Activated CD4-positive, alpha-beta T cell treated with anti-CD3 and anti-CD28 coated beads, Interleukin-2, amount 50 U/mL, for 48 hours (primary cell): ENCODE measurements around the gene ALG14.
"Not testable (repeated sequence)": the region's sequence is repeated elsewhere in the genome, so short reads cannot be mapped to it uniquely, and the experiment has no call there.

Experiments
- DNase-seq, 2 experiments: peaks; one replicate each; pipeline ENCODE4 v3.0.0-alpha.2; 2020

ALG14 gene

DNA sequence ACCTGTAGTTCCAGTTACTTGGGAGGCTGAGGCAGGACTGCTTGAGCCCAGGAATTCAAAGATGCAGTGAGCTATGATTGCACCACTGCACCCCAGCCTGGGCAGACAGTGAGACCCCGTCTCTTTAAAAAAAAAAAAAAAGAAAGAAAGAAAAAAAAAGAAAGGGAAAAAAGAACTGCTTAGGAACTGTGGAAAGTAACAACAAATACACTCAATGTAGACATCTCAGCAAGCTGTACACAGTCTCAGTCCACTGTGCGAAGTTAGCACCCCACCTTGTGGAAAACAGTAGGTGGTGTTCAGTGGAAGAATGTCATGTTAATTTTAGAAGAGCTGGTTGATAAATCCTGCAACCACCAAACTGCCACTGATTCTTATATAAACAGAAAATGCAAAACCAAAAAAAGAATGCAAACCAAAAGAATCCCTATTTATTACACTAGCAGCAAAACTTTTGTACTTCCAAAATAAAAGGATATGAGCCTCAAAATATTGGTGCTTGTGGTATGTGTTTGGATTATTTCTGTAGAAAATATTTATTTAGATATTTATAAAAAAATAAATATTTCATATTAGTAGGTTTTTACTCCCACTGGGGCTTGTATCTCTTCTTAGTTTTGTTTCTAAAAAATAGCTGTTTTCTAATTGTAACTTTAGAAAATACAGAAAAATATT is 31.1 kb downstream of the ALG14 start:
- DNase-seq = no peak

DNA sequence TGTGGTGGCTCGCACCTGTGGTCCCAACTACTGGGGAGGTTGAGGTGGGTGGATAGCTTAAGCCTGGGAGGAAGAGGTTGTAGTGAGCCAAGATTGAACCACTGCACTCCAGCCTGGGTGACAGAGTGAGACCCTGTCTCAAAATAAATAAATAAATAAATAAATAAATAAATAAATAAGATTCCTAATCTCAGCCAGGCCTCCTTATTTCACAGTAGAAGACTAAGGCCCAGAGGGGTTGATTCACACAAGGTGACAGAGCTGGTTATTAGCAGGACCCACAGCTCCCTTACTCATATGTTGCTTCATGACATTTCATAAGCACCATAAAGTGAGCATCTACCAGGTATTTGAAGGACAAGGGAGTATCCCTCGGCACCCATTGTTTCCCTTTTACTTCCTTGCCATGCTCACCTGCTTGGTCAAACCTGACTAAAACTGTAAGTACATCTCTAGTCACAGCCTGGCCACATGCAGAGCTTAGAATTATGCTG is 32.7 kb downstream of the ALG14 start:
- DNase-seq = no peak

DNA sequence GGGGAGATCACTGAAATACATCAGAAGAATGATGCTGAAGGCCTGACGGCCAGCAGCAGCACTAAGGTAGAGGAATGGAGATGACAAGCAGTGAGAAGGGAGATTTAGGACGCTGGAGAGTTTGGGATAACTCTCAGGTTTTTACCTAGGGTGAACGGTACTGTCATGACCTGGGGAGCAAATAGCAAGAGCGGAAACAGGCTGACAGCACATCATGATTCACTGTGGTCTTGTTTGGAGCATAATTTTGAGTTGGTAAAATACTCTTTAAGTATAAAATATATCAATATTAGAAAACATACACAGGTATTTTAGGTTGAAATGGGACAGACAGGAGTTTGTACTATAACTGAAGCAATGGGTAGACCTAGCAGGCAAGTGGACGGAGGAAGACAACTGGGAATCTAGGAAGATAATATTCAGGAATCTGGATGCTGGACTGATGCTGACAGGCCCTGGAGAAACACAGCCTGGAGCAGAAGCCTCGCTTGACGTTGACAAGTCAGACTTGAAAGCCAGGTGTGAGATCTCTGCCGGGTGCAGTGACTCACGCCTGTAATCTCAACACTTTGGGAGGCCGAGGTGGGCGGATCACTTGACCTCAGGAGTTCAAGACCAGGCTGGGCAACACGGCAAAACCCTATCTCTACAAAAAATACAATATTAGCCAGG is 33.3 kb downstream of the ALG14 start:
- no peak for DNase-seq

DNA sequence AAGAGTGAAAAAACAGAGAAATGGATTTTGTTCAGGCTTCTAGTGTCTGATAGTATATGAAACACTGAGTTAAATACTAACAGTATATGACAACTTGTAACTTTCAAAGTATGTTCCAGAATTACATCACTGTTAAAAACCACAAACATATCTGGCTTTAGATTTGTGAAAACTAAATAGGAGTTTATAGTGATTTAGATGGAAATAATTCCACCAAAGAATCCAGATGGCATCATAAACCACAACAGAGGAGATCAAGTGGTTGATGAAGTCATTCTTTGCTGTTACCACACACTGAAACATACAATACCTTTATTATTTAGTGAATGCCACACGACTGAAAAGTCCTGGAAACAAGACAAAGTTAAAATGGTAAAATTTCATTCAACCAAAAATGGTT is 37.2 kb downstream of the ALG14 start:
- DNase-seq = no peak

DNA sequence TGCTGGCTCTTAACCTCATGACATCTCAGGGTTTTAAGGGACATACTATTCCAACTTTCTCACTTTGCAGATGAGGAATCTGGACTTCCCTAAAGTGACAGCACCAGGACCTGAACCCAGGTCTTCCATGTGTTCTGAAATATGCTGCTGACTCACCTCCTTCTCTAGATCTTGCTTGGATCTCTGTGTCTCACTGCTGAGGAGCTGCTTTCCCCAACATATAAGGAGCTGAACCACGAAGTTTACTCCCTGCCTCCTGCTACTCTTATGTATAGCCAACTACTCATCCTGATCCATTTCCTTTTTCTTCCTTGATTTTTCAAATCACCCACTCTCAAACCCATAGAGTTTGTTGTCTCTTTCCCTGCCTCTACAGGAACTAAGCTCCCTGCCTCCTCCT is 38.2 kb downstream of the ALG14 start:
- DNase-seq = no peak

DNA sequence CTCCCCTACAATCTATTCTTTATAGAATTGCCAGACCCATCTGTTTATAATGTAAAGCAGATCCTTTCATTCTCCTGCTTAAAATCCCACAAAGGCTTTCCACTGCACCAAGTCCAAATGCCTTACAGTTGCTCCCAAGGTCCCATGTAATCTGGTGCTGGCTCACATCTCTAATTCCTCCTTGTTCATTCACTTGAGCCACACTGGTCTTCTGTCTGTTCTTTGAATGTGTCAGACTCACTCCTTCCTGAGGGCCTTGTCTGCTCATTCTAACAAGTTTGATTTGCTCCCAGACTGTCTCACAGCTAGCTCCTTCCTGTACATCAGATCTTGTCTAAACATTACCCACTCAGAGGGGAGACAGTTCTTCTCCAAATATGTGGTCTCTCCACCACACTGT is 38.9 kb downstream of the ALG14 start:
- DNase-seq = no peak

DNA sequence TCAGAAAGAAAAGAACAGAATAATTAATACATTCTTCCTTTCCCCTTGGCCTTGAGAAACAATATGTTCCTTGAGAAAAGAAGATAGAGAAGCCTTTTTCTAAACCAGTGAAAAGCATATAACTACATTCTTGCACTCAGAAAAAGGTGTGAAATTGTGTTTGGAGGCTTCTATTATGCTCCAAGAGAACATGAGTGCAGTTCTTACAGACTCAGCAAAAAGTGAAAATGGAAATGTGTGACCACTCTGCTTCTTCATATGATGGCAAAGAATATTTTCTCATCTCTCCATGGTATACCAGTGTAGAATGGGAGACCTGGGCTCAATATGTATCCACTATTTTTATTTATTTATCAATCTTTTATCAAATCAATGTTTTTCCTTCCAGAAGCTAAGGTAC is 43.2 kb downstream of the ALG14 start:
- DNase-seq = no peak

DNA sequence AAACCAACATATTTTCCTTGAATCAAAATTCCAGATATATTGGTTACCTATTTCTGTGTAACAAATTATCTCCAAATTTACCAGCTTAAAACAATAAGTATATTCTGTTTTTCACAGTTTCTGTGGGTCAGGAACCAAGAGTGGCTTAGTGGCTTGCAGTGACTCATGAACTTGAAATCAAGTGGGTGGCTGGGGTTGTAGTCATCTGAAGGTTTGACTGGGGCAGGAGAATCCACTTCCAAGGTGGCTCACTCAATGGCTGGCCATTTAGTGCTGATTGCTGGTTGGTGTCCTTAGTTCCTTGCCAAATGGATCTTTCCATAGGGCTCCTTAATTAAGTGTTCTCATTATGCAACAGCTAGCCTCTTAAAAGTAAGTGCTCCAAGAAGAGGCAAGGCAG is 43.8 kb downstream of the ALG14 start:
- DNase-seq = no peak

DNA sequence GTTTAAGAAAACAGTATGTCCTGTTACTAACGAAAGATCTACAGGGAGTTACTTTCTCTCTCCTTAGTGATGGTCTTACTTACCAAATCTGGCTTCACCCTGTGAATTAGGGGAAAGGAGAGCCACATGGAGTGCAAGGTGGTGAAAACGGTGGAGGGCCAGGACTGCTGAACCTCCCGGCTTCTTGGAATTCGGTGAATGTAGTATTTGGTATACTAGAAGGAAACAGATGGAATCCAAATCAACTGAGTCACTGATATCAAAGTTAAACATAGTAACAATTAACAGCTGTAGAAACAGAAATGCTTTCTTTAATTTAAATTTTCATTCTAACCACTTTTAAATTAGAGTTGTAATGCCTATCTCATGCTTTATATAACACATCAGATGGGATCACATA is 45.7 kb downstream of the ALG14 start:
- DNase-seq = no peak

DNA sequence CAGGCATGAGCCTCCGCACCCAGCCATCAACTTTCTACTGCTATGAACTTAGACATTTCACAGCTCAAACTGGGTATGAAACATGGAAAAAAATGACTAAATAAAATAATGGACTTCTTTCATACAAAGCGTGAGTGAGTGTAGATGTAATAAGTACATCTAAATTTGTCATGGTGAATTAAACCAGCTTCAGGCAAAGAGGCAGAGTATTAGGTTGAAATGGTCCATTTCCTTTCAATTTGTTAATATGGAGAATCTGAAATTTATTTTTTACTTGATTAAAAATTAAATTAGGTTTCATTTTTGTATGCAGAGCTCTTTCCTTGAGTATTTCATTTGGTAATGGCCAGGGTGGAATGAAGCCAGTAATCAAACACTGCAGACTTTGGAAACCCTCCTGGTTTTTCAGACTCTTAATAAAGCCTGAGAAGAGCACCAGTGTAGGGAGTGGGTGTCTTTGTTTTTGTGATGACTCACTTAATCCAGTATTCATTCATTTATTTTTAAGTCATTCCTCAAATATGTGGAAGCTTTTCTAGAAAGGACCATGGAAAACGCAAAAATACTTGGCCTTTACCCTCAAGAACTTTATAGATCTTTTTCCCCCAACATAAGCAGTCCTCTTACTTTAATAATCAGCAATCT is 49.2 kb downstream of the ALG14 start:
- DNase-seq = no peak

DNA sequence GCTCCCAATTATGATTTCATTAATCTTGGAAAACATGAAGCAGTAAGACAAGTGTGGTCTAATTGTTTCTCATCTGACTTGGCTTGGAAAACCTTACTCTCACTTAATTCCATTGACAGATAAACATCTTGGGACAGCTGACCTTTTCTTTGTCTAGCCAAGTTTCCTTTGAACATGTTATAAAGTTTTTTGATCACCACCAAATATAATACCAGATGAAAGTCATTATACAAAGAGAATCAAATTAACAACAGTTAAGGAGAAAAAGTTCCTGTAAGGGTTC is 50.2 kb downstream of the ALG14 start:
- no peak for DNase-seq

DNA sequence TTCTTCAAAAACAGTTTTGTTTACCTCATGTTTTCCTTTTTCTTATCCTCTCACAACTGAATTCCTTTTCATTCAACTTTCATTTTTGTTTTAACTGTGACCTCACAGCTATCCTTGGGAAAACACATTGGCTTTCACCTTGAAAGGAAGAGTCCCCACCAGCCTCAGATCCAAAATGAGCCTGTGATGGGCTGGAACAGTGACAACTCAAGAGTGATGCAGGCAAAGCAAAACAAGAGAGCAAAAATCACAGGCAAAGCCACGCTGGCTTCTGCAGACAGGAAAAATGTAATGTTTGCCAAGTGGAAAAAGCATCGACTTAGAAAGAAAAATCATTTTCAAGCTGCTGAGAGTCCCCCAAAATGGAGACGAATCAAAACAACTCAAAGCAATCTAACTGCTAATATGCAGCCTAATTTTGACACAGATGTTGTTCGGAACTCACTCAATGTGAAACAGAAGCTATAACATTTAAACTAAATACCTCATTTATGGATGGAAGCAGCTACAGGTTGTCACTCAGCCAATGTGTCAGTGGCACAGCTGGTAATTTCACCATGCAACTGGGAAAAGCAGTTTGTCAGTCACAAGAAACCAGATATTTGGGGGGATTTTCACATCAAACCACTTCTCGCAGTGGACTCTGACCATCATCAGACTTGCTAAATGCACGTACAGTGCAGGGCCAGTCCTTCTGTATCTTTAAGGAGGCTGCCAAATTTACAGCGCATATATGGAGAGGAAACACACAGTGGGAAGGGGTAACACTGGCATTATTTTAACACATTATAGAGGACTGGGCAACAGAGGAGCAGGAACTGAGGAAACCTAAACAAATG is 50.7 kb downstream of the ALG14 start:
- no peak for DNase-seq

DNA sequence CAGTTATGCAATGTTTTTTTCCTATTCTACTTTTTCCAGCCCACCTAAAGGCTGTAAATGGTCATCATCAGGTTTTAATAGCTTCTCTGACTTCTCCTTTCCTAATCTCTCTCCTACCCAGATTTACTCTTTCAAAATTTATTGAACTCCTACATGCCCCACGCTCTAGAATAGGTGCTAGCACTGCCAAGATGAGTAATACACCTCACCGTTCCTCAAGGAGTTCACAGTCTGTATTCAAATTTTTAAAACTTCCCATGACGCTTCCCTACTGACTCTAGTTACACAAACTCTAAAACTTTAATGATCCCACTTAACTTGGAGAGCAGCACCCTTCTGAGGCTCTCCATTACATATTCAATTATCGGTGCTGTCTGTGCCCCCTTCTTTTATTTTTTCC is 51.6 kb downstream of the ALG14 start:
- no peak for DNase-seq

DNA sequence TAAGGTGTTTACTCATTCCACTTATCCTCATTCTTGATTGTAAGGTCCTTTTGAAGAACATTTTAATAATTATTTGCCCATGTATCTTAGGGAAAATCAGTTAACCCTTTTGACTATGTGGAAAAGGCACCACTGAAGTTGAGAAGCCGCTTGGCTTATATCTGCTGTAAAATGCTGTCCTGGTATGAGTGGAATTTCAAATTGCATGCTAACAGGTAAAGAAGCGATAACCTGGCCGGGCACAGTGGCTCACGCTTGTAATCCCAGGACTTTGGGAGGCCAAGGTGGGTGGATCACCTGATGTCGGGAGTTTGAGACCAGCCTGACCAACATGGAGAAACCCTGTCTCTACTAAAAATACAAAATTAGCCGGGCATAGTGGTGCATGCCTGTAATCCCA is 53.3 kb downstream of the ALG14 start:
- DNase-seq = not testable (repeated sequence)

DNA sequence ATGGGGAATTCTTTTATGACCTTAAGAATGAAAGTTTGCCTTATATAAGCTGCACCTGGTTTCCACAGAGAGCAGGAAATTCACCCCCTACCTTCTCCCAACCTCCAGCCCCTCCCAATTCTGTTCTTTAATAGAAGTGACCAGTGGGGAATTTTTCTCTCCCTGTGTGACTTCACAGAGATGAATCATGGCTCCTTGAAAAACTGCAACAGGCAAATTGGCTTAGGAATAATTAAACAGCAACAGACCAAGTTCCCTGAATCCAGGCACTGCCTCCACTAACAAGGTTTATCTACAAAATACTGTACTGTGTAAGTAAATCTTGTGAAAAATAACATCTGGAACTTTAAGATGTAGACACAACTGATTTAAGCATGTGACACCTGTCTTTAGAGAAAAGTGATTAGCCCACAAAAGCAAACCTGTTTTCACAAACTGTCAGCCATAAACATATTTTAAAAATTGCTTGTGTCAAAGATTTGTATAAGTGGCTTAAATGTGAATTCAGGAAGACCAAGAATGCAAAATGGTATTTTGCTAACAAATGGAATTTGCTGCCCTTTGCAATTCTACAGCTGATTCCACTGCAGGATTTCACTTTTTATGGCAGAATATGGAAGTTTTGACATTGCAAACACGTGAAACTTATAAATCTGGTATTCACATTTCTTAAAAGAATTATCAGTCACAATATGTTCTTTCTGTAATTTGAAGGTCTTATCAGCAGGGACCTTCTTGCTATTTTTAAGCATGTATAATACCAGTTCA is 54.0 kb downstream of the ALG14 start:
- no peak for DNase-seq

DNA sequence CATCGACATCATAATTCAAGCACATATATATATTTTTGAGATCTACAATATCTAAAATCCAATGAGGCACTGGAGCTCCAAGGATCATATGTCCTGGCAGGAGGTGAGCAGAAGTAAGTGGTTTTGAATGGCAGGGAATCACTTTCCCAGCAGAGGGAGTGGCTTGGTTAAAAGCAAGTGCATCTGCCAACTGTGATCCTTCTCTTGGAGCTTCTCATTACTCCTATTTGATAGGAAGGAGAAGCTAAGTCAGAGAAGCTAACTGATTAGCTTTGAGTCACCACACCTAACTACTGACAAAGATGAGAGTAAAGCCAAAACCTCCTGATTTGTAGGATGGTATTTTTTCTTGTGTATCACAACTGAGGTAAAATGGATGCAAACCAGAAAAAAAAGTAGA is 55.0 kb downstream of the ALG14 start:
- no peak for DNase-seq

DNA sequence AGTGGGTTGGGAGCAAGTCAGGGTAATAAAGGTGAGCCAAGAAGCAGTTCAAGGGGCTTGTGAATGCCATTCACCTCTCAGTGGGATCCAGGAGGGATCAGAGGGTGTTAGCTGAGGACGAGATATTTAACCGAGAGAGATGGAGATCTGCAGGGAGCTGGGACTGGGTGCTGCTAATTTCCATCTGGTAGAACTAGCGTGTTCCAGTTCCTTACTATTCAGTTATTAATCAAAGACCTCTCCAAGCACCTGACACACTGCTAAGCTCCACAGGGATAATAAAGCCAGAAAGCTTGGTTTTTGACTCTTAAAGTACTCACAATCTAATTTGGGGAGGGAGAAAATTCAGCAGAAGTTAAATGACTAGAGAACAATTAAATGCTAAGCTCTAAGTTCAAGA is 57.7 kb downstream of the ALG14 start:
- no peak for DNase-seq

DNA sequence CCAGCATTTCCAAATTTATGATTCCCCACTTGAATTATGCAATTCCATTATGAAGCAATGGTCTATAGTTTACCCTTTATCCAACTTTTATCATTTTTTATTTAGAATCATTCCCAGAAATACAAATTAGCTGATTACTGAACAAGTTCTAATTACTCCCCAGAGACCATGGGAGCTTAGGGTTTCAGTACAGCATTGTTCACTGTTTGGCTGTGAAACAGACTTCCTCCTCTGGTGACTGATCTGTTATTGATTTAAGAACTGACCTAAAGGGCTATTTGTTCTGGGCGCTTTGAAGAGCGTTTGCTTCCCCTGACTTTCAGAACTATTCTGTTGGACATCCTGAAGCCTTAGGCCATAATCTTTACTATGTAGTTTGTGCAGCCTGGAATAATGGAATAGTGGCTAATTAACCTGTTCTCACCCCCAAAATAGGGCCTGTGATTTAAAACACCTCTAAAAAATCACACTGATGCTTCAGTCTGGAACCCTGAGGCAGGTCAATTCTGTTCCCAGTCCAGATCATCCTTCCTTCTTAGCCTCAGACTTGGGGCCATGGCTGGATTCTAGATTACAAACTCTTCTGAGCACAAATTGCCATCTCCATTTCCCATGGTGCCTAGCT is 58.7 kb downstream of the ALG14 start:
- no peak for DNase-seq

DNA sequence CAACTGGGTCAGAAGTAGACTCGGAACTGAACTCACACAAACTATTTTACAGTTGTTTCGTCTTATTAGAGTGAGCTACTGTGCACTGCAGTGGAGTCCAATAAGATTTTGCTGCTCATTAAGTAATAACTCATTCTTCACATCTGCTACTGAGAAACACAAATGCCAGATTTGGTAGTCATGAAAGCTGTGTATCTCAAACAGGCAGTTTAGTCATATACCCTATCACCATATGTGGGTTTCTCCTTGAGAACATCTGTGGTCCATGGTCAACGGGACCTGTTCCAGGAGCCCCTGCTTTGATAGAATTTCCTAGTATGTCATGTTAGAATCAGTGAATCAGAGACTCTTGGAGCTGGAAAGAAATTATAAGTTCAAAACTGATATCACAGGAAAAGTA is 60.4 kb downstream of the ALG14 start:
- DNase-seq = no peak

DNA sequence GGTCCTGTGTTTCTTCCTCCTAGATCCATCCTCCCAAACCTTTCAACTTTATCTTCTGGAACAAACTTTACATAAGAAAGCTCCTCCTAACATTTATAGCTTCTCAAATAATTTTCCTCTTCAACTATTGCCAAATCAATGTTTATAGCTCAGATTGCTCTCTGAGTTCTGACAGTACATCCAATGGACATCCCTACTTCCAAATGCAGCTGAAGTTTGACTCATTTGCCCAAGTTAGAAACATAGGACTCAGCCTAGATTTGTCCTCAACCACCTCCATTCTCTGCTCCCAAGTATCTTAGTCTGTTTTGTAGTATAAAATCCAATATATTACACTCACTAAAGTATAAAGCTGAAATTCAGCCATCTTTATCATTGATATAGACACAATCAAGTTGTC is 62.6 kb downstream of the ALG14 start:
- no peak for DNase-seq

DNA sequence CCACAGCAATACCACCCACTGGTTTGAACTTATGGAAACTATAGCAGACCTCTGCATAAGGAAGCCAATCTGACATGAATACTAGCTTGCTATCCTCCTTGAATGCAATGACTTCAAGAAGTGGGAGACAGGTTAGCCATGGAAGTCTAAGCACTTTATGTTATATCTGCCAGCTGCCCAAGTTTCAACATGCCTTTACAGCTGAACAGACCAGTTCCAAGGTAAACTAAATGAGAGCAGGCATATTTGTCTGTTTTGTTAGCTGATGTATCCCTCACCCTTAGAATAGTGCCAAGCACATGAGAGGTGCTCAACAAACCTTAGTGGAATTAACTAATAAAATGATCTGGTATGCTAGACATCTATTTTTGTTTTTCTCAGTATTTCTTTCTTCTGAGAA is 65.1 kb downstream of the ALG14 start:
- DNase-seq = no peak

DNA sequence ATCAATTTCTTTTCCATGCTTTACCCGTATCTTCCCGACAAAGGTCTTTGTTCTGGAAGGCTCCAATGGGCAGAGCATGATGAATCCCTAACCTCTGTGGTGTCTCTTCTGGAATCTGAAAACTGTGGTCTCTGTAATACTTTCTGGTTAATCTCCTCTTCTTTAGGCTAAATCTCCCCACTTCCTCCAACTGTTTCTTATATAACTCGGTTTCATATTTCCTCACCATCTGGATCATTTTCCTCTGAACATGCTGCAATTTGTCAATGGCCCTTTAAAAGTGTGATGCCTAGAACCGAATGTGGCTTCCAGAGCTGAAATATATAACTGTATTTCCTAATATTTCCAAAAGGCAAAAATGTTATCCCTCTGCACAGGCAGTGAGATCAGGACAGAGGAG is 66.1 kb downstream of the ALG14 start:
- DNase-seq = no peak
